GM10847 (cell line): ENCODE measurements around the gene SP6.

Experiments
- POLR2A ChIP-seq: IDR thresholded peaks from 2 replicates; pipeline ENCODE4 v1.6.1; 2011; ENCODE audit not compliant: insufficient read length; ENCODE audit errors: extremely low read depth

Gene SP6

DNA sequence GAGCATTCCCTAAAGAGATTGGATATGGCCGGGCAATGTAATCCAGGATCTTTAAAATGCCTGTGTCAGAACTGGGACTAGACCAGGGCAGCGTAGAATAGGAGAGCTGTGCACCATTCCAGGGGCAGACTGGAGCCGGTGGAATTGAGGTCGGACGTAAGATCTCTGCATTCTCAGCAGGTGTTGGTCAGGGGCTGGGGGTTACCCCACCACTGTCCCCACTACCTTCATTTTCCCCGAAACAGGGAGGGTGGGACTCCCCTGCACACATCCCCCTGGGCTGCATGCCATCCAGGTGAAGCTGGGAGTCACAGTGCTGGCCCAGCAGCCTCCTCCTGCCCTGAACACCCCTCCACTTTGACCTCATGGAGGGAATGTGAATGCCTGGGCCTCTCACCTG, 47.2 kb downstream of the SP6 start:
- TF ChIP-seq POLR2A = no peak

- no peak for TF ChIP-seq POLR2A
Observed at GRCh38 chr17:47803201-47803600, 47.8 kb downstream of the SP6 start.

DNA sequence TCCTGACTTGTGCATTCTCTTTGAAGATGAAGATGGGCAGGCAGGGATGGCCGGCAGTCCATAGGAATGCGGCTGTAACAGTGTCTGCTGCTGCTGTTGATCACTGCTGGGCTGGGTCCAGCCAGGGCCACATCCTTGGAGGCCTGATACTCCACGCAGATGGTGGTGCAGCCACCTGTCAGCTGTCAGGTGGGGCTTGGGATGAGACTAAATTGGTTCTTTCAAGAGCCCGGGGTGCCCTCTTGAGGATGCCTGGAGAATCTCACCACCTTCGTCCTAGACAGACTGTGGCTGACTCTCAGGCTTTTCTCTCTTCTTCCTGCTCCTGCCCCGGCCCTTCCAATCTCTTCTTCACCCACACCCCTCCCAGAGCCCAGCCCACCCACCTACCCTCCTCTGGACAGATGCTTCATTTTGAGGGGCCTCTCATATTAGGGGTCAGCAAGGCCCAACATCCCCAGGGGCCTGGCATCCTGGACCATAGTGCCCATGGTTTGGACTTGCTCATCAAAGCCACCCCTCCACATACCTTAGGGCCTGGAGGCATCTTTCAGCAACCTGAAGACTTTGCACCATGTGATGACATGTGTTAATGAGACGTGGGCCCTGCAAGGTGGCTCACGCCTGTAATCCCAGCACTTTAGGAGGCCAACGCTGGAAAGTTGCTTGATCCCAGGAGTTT, 48.5 kb downstream of the SP6 start:
- TF ChIP-seq POLR2A = no peak

GRCh38 chr17:47801906-47802305, 49.1 kb downstream of the SP6 start:
- no peak for TF ChIP-seq POLR2A

DNA sequence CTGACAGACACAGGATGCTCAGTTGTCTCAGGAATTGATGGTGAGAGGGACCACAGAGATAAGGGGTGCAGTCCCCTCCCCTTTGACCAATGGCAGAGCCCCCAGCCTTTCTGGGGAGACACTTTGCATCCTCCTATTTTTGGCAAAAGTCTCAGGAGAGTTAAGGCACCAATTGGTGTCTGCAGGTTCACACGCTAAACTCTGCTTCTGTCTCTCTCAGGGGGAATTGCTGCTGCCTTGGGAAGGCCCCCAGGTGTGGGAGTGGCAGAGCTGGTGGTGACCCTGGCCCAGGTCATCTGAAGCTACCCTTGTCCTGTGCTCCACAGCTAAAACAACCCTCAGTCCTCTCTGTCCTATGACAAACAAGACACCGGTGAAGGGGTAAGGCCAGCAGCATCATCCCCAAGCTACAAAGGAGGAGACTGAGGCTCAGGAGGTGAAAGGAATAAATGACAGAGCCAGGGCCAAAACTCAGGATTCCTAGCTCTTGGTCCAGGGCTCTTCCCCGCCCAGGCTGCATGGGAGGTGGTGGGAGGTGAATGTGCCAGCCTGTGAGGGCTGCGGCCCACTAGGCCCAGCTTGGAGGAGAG, 49.7 kb downstream of the SP6 start:
- no peak for TF ChIP-seq POLR2A

GRCh38 chr17:47800686-47801085, 50.3 kb downstream of the SP6 start:
- no peak for TF ChIP-seq POLR2A

DNA sequence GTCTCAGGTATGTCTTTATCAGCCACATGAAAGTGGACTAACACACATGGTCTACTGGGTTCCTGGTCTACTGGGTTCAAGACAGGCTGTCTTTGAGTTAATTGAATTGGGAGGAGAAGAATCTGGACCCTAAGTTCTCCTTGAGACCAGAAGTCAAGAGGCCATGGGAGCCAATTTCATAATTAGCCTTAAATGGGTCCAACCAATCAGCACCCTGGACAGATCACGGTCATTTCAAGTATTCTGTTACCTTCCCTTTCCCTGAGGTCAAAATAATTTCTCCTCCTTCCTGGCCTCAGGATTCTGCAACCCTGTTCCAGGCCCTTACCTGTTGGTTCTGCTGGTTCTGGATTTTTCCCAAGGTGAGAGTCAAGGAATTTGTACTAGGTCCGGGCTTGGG, 53.2 kb downstream of the SP6 start:
- no peak for TF ChIP-seq POLR2A
